AG04450 (cell line): ENCODE data around the gene SLC66A1. TPM values are rescaled to one million over a fixed set of nuclear protein-coding genes. Genes with fewer than 3 reads are reported as not detected.
A peak's percentile ranks its signal among the peaks of the same experiment; 100 is the strongest.

Experiments used
- CTCF ChIA-PET: fragments of 300-600, 350-600 bp; formaldehyde crosslinking; extraction: SDS; loops from one replicate; lab custom pipeline; 2022; ENCODE audit warnings: antibody characterized with exemption, inconsistent platforms; lab: Charles Lee
- POLR2A ChIA-PET: fragments of 350-600 bp; formaldehyde crosslinking; extraction: SDS; loops from one replicate; lab custom pipeline; 2021; ENCODE audit warnings: antibody characterized with exemption, inconsistent platforms; lab: Yijun Ruan, JAX
- DNase-seq: peaks from one replicate; pipeline ENCODE4 v3.0.0-alpha.2; 2011; ENCODE audit warnings: low read depth, low spot score
- H3K27ac ChIP-seq: one replicate; pipeline ENCODE4 v1.5.1; 2012; ENCODE audit warnings: low read depth, low read length, control low read depth
- H3K27me3 ChIP-seq: one replicate; pipeline ENCODE4 v1.6.0; 2012; ENCODE audit warnings: low read length; ENCODE audit not compliant: control insufficient read depth, insufficient read depth
- H3K4me3 ChIP-seq: 2 replicates; pipeline ENCODE4 v1.5.1; 2011; ENCODE audit warnings: mild to moderate bottlenecking, low read depth, low read length, control low read depth
- H3K9me3 ChIP-seq: 2 replicates; pipeline ENCODE4 v1.5.1; 2012; ENCODE audit warnings: low read length; ENCODE audit not compliant: control insufficient read depth, insufficient read depth
- CTCF ChIP-seq: IDR thresholded peaks from 2 replicates; pipeline ENCODE4 v1.5.1; 2011; ENCODE audit warnings: low read depth, low read length, control low read depth, inconsistent platforms
- polyA plus RNA-seq: library from polyadenylated mRNA; depleted of rRNA; stranded (reverse); fragments of >200 nt; gene quantifications from 2 replicates; pipeline ENCODE4 v1.2.3, GENCODE V29; 2011

SLC66A1 gene
- polyA plus RNA-seq, 1 experiment, result 11.5 TPM

- TF ChIP-seq CTCF, result no peak
- ChIA-PET CTCF (no interaction called here), POLR2A (no interaction called here)
- Histone ChIP-seq H3K27ac (no peak overlapping the region), H3K4me3 (no peak overlapping the region), H3K27me3 (no peaks in the 10 kb centered on the region), H3K9me3 (no peaks in the 10 kb centered on the region)
- DNase-seq, result no peak
Observed at GRCh38 chr1:19332832-19333231, 20.7 kb downstream of the SLC66A1 start.

GRCh38 chr1:19333587-19334354 is 21.6 kb downstream of the SLC66A1 start:
- CTCF ChIA-PET, result no interaction called here
- TF ChIP-seq CTCF, result no peak
- DNase-seq, result no peak
- Histone ChIP-seq H3K27me3 (no peaks in the 10 kb centered on the region), H3K4me3 (no peak overlapping the region), H3K9me3 (no peaks in the 10 kb centered on the region), H3K27ac (no peak overlapping the region)
- POLR2A ChIA-PET, result no interaction called here

GRCh38 chr1:19336543-19336942 is 24.4 kb downstream of the SLC66A1 start:
- no peak for DNase-seq
- no peaks in the 10 kb centered on the region for H3K27me3 ChIP-seq
- H3K27ac ChIP-seq, result no peak overlapping the region
- POLR2A ChIA-PET, result no interaction called here
- H3K4me3 ChIP-seq, result no peak overlapping the region
- CTCF ChIA-PET, result interaction anchor here (1.2 to 9.7 kb wide), 2 partner anchors 317 to 324 kb away, joined by 3 to 45 read pairs; no protein-coding TSS in a partner anchor
- no peak for TF ChIP-seq CTCF
- H3K9me3 ChIP-seq, result no peaks in the 10 kb centered on the region

- no peak overlapping the region for H3K27ac ChIP-seq
- CTCF ChIA-PET, result interaction anchor here (1.2 to 9.7 kb wide), 2 partner anchors 317 to 324 kb away, joined by 3 to 45 read pairs; no protein-coding TSS in a partner anchor
- POLR2A ChIA-PET, result no interaction called here
- no peak for TF ChIP-seq CTCF
- H3K27me3 ChIP-seq, result no peaks in the 10 kb centered on the region
- H3K9me3 ChIP-seq, result no peaks in the 10 kb centered on the region
- no peak overlapping the region for H3K4me3 ChIP-seq
- DNase-seq, result no peak
Observed at GRCh38 chr1:19337289-19337688, 25.2 kb downstream of the SLC66A1 start.

GRCh38 chr1:19338323-19338762 is 26.2 kb downstream of the SLC66A1 start:
- DNase-seq, result no peak
- ChIA-PET CTCF (interaction anchor here (9.7 kb wide), 1 partner anchor 323 kb away, joined by 45 read pairs; no protein-coding TSS in a partner anchor), POLR2A (no interaction called here)
- H3K9me3 ChIP-seq, result no peaks in the 10 kb centered on the region; the same call in 1 of the 2 replicates
- H3K27ac ChIP-seq, result no peak overlapping the region
- no peaks in the 10 kb centered on the region for H3K27me3 ChIP-seq
- 0 out of 2 replicates have a peak, but pooled peaks have one; percentile 12 for TF ChIP-seq CTCF
- H3K4me3 ChIP-seq, result no peak overlapping the region
